ENCODE measurements around the gene MDM1. TPM values are rescaled to one million over a fixed set of nuclear protein-coding genes. Genes with fewer than 3 reads are reported as not detected.

MDM1 gene
- total and polyA plus RNA-seq, 2 experiments from 2014 or later, result 13.6 to 18.9 TPM

DNA sequence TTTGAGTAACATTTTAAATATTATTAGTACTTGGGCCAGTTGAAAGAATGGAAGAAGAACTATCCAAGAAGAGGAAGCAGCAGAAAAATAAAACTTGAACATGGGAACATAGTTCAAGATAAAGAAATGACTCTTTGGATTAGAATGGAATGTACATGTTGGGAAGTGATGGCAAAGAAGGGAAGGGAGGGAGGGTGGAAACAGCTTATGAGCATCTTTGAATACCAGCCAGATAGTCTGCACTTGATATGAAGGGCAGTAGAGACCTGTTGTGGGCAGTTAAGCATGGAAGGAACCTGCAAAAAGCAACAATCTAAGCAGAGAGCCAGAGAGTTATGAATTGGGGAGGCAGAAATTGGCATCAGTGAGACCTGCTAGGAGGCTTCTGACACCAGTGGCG lies 68.8 kb downstream of the MDM1 start:
- Mint-ChIP-seq H3K27ac (no peak overlapping the region), H3K36me3 (ENCODE audit: low read depth) (no peaks in the 10 kb centered on the region), H3K4me1 (peaks cover 12% of the 10 kb centered on the region), H3K9me3 (no peaks in the 10 kb centered on the region), H3K4me3 (no peak overlapping the region), H3K27me3 (ENCODE audit: insufficient read depth, low read depth, poor library complexity) (no peaks in the 10 kb centered on the region)
- Histone ChIP-seq H3K4me1 (ENCODE audit: insufficient read depth) (peaks cover 20% of the 10 kb centered on the region), H3F3A (replicated peaks; ENCODE audit: low read depth) (no peaks in the 10 kb centered on the region), H3K4me2 (no peak overlapping the region), H2AFZ (no peak overlapping the region), H4K20me1 (replicated peaks; ENCODE audit: insufficient read depth) (no peaks in the 10 kb centered on the region), H3K79me2 (replicated peaks; ENCODE audit: insufficient read depth) (no peaks in the 10 kb centered on the region), H3K36me3 (ENCODE audit: insufficient read depth) (no peaks in the 10 kb centered on the region), H3K27me3 (ENCODE audit: insufficient read depth) (no peaks in the 10 kb centered on the region), H3K27ac (ENCODE audit: low read depth) (no peak overlapping the region), H3K4me3 (no peak overlapping the region), H3K9me2 (ENCODE audit: insufficient read depth) (peaks cover 9% of the 10 kb centered on the region)
- DNase-seq (ENCODE audit: low spot score) (no peak), ATAC-seq (no peak)
- TF ChIP-seq CREB1 (CRISPR knock-in tag; IDR thresholded peaks at IDR 0.05; ENCODE audit: low read depth) (no peak), ZNF331 (CRISPR knock-in tag; IDR thresholded peaks at IDR 0.05; ENCODE audit: low read depth) (no peak), NANOG (IDR thresholded peaks at IDR 0.05; ENCODE audit: borderline replicate concordance) (no peak), STAT1 (IDR thresholded peaks at IDR 0.05; ENCODE audit: unreplicated experiment) (no peak), ZNF114 (CRISPR knock-in tag; IDR thresholded peaks at IDR 0.05) (no peak), EZH2phosphoT487 (IDR thresholded peaks at IDR 0.05; ENCODE audit: unreplicated experiment) (no peak), POLR2AphosphoS5 (IDR thresholded peaks at IDR 0.05; ENCODE audit: low read depth) (no peak), JUNB (IDR thresholded peaks at IDR 0.05; ENCODE audit: unreplicated experiment) (no peak), EZH2 (IDR thresholded peaks at IDR 0.05; ENCODE audit: low read depth, unreplicated experiment) (no peak)
- TF ChIP-seq, protein P1, sequence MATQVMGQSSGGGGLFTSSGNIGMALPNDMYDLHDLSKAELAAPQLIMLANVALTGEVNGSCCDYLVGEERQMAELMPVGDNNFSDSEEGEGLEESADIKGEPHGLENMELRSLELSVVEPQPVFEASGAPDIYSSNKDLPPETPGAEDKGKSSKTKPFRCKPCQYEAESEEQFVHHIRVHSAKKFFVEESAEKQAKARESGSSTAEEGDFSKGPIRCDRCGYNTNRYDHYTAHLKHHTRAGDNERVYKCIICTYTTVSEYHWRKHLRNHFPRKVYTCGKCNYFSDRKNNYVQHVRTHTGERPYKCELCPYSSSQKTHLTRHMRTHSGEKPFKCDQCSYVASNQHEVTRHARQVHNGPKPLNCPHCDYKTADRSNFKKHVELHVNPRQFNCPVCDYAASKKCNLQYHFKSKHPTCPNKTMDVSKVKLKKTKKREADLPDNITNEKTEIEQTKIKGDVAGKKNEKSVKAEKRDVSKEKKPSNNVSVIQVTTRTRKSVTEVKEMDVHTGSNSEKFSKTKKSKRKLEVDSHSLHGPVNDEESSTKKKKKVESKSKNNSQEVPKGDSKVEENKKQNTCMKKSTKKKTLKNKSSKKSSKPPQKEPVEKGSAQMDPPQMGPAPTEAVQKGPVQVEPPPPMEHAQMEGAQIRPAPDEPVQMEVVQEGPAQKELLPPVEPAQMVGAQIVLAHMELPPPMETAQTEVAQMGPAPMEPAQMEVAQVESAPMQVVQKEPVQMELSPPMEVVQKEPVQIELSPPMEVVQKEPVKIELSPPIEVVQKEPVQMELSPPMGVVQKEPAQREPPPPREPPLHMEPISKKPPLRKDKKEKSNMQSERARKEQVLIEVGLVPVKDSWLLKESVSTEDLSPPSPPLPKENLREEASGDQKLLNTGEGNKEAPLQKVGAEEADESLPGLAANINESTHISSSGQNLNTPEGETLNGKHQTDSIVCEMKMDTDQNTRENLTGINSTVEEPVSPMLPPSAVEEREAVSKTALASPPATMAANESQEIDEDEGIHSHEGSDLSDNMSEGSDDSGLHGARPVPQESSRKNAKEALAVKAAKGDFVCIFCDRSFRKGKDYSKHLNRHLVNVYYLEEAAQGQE (IDR thresholded peaks at IDR 0.05; ENCODE audit: unreplicated experiment), result no peak
- TF ChIP-seq, protein P2, sequence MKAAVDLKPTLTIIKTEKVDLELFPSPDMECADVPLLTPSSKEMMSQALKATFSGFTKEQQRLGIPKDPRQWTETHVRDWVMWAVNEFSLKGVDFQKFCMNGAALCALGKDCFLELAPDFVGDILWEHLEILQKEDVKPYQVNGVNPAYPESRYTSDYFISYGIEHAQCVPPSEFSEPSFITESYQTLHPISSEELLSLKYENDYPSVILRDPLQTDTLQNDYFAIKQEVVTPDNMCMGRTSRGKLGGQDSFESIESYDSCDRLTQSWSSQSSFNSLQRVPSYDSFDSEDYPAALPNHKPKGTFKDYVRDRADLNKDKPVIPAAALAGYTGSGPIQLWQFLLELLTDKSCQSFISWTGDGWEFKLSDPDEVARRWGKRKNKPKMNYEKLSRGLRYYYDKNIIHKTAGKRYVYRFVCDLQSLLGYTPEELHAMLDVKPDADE (IDR thresholded peaks at IDR 0.05), result no peak
- TF ChIP-seq, protein P3, sequence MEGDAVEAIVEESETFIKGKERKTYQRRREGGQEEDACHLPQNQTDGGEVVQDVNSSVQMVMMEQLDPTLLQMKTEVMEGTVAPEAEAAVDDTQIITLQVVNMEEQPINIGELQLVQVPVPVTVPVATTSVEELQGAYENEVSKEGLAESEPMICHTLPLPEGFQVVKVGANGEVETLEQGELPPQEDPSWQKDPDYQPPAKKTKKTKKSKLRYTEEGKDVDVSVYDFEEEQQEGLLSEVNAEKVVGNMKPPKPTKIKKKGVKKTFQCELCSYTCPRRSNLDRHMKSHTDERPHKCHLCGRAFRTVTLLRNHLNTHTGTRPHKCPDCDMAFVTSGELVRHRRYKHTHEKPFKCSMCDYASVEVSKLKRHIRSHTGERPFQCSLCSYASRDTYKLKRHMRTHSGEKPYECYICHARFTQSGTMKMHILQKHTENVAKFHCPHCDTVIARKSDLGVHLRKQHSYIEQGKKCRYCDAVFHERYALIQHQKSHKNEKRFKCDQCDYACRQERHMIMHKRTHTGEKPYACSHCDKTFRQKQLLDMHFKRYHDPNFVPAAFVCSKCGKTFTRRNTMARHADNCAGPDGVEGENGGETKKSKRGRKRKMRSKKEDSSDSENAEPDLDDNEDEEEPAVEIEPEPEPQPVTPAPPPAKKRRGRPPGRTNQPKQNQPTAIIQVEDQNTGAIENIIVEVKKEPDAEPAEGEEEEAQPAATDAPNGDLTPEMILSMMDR (conservative IDR thresholded peaks at IDR 0.05; ENCODE audit: low read depth in 2 of 2), result no peak
- TF ChIP-seq, protein P4, sequence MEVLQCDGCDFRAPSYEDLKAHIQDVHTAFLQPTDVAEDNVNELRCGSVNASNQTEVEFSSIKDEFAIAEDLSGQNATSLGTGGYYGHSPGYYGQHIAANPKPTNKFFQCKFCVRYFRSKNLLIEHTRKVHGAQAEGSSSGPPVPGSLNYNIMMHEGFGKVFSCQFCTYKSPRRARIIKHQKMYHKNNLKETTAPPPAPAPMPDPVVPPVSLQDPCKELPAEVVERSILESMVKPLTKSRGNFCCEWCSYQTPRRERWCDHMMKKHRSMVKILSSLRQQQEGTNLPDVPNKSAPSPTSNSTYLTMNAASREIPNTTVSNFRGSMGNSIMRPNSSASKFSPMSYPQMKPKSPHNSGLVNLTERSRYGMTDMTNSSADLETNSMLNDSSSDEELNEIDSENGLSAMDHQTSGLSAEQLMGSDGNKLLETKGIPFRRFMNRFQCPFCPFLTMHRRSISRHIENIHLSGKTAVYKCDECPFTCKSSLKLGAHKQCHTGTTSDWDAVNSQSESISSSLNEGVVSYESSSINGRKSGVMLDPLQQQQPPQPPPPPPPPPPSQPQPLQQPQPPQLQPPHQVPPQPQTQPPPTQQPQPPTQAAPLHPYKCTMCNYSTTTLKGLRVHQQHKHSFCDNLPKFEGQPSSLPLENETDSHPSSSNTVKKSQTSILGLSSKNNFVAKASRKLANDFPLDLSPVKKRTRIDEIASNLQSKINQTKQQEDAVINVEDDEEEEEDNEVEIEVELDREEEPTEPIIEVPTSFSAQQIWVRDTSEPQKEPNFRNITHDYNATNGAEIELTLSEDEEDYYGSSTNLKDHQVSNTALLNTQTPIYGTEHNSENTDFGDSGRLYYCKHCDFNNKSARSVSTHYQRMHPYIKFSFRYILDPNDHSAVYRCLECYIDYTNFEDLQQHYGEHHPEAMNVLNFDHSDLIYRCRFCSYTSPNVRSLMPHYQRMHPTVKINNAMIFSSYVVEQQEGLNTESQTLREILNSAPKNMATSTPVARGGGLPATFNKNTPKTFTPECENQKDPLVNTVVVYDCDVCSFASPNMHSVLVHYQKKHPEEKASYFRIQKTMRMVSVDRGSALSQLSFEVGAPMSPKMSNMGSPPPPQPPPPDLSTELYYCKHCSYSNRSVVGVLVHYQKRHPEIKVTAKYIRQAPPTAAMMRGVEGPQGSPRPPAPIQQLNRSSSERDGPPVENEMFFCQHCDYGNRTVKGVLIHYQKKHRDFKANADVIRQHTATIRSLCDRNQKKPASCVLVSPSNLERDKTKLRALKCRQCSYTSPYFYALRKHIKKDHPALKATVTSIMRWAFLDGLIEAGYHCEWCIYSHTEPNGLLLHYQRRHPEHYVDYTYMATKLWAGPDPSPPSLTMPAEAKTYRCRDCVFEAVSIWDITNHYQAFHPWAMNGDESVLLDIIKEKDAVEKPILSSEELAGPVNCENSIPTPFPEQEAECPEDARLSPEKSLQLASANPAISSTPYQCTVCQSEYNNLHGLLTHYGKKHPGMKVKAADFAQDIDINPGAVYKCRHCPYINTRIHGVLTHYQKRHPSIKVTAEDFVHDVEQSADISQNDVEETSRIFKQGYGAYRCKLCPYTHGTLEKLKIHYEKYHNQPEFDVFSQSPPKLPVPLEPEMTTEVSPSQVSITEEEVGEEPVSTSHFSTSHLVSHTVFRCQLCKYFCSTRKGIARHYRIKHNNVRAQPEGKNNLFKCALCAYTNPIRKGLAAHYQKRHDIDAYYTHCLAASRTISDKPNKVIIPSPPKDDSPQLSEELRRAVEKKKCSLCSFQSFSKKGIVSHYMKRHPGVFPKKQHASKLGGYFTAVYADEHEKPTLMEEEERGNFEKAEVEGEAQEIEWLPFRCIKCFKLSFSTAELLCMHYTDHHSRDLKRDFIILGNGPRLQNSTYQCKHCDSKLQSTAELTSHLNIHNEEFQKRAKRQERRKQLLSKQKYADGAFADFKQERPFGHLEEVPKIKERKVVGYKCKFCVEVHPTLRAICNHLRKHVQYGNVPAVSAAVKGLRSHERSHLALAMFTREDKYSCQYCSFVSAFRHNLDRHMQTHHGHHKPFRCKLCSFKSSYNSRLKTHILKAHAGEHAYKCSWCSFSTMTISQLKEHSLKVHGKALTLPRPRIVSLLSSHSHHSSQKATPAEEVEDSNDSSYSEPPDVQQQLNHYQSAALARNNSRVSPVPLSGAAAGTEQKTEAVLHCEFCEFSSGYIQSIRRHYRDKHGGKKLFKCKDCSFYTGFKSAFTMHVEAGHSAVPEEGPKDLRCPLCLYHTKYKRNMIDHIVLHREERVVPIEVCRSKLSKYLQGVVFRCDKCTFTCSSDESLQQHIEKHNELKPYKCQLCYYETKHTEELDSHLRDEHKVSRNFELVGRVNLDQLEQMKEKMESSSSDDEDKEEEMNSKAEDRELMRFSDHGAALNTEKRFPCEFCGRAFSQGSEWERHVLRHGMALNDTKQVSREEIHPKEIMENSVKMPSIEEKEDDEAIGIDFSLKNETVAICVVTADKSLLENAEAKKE (CRISPR knock-in tag; IDR thresholded peaks at IDR 0.05), result no peak

Data from GM23338 (cell line).